Measurements from ENCODE around the gene SLC22A15. TPM values are rescaled to one million over a fixed set of nuclear protein-coding genes. Genes with fewer than 3 reads are reported as not detected.

SLC22A15 gene
- total and polyA plus RNA-seq, 2 experiments from 2014 or later = 2.7 to 3.8 TPM

DNA sequence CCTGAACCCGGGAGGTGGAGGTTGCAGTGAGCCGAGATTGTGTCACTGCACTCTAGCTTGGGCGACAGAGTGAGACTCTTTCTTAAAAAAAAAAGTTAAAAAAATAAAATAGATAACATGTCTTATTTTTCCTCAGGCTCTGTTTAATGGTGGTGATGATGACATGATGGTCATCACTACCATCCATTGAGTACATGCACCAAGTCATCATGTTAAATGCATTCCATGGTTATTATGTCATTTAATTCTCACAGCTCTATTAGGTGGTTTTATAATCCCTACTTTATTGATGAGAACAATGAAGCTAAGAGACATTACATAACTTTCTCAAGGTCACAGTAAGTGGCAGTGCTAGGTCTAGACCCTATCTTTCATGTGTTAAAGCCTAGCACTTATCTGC is 100.5 kb downstream of the SLC22A15 start:
- Mint-ChIP-seq H3K4me3 (no peak overlapping the region), H3K36me3 (ENCODE audit: low read depth) (no peaks in the 10 kb centered on the region), H3K9me3 (no peaks in the 10 kb centered on the region), H3K27me3 (ENCODE audit: insufficient read depth, low read depth, poor library complexity) (no peaks in the 10 kb centered on the region), H3K4me1 (peaks cover 10% of the 10 kb centered on the region), H3K27ac (no peak overlapping the region)
- no peak overlapping the region for H3K4me2 ChIP-seq
- no peak for DNase-seq (ENCODE audit: low spot score)
- no peaks in the 10 kb centered on the region for H3K36me3 ChIP-seq (ENCODE audit: insufficient read depth)
- no peak for TF ChIP-seq REST (IDR thresholded peaks at IDR 0.05; ENCODE audit: unreplicated experiment)
- no peak for TF ChIP-seq ETS1 (IDR thresholded peaks at IDR 0.05)
- TF ChIP-seq POLR2AphosphoS5 (IDR thresholded peaks at IDR 0.05; ENCODE audit: low read depth) = no peak
- no peak for TF ChIP-seq STAT1 (IDR thresholded peaks at IDR 0.05; ENCODE audit: unreplicated experiment)
- TF ChIP-seq ZNF114 (CRISPR knock-in tag; IDR thresholded peaks at IDR 0.05) = no peak
- no peak for TF ChIP-seq JUNB (IDR thresholded peaks at IDR 0.05; ENCODE audit: unreplicated experiment)
- TF ChIP-seq, protein P1, sequence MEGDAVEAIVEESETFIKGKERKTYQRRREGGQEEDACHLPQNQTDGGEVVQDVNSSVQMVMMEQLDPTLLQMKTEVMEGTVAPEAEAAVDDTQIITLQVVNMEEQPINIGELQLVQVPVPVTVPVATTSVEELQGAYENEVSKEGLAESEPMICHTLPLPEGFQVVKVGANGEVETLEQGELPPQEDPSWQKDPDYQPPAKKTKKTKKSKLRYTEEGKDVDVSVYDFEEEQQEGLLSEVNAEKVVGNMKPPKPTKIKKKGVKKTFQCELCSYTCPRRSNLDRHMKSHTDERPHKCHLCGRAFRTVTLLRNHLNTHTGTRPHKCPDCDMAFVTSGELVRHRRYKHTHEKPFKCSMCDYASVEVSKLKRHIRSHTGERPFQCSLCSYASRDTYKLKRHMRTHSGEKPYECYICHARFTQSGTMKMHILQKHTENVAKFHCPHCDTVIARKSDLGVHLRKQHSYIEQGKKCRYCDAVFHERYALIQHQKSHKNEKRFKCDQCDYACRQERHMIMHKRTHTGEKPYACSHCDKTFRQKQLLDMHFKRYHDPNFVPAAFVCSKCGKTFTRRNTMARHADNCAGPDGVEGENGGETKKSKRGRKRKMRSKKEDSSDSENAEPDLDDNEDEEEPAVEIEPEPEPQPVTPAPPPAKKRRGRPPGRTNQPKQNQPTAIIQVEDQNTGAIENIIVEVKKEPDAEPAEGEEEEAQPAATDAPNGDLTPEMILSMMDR (conservative IDR thresholded peaks at IDR 0.05; ENCODE audit: low read depth in 2 of 2) = no peak
- TF ChIP-seq EZH2phosphoT487 (IDR thresholded peaks at IDR 0.05; ENCODE audit: unreplicated experiment) = no peak
- TF ChIP-seq CREB1 (CRISPR knock-in tag; IDR thresholded peaks at IDR 0.05; ENCODE audit: low read depth) = no peak
- TF ChIP-seq ZNF331 (CRISPR knock-in tag; IDR thresholded peaks at IDR 0.05; ENCODE audit: low read depth) = no peak
- TF ChIP-seq, protein P2, sequence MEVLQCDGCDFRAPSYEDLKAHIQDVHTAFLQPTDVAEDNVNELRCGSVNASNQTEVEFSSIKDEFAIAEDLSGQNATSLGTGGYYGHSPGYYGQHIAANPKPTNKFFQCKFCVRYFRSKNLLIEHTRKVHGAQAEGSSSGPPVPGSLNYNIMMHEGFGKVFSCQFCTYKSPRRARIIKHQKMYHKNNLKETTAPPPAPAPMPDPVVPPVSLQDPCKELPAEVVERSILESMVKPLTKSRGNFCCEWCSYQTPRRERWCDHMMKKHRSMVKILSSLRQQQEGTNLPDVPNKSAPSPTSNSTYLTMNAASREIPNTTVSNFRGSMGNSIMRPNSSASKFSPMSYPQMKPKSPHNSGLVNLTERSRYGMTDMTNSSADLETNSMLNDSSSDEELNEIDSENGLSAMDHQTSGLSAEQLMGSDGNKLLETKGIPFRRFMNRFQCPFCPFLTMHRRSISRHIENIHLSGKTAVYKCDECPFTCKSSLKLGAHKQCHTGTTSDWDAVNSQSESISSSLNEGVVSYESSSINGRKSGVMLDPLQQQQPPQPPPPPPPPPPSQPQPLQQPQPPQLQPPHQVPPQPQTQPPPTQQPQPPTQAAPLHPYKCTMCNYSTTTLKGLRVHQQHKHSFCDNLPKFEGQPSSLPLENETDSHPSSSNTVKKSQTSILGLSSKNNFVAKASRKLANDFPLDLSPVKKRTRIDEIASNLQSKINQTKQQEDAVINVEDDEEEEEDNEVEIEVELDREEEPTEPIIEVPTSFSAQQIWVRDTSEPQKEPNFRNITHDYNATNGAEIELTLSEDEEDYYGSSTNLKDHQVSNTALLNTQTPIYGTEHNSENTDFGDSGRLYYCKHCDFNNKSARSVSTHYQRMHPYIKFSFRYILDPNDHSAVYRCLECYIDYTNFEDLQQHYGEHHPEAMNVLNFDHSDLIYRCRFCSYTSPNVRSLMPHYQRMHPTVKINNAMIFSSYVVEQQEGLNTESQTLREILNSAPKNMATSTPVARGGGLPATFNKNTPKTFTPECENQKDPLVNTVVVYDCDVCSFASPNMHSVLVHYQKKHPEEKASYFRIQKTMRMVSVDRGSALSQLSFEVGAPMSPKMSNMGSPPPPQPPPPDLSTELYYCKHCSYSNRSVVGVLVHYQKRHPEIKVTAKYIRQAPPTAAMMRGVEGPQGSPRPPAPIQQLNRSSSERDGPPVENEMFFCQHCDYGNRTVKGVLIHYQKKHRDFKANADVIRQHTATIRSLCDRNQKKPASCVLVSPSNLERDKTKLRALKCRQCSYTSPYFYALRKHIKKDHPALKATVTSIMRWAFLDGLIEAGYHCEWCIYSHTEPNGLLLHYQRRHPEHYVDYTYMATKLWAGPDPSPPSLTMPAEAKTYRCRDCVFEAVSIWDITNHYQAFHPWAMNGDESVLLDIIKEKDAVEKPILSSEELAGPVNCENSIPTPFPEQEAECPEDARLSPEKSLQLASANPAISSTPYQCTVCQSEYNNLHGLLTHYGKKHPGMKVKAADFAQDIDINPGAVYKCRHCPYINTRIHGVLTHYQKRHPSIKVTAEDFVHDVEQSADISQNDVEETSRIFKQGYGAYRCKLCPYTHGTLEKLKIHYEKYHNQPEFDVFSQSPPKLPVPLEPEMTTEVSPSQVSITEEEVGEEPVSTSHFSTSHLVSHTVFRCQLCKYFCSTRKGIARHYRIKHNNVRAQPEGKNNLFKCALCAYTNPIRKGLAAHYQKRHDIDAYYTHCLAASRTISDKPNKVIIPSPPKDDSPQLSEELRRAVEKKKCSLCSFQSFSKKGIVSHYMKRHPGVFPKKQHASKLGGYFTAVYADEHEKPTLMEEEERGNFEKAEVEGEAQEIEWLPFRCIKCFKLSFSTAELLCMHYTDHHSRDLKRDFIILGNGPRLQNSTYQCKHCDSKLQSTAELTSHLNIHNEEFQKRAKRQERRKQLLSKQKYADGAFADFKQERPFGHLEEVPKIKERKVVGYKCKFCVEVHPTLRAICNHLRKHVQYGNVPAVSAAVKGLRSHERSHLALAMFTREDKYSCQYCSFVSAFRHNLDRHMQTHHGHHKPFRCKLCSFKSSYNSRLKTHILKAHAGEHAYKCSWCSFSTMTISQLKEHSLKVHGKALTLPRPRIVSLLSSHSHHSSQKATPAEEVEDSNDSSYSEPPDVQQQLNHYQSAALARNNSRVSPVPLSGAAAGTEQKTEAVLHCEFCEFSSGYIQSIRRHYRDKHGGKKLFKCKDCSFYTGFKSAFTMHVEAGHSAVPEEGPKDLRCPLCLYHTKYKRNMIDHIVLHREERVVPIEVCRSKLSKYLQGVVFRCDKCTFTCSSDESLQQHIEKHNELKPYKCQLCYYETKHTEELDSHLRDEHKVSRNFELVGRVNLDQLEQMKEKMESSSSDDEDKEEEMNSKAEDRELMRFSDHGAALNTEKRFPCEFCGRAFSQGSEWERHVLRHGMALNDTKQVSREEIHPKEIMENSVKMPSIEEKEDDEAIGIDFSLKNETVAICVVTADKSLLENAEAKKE (CRISPR knock-in tag; IDR thresholded peaks at IDR 0.05) = no peak
- TF ChIP-seq EZH2 (IDR thresholded peaks at IDR 0.05; ENCODE audit: low read depth, unreplicated experiment) = no peak
- no peak for TF ChIP-seq NANOG (IDR thresholded peaks at IDR 0.05; ENCODE audit: borderline replicate concordance)
- H3K27me3 ChIP-seq (ENCODE audit: insufficient read depth) = no peaks in the 10 kb centered on the region
- no peak overlapping the region for H3K4me3 ChIP-seq
- H3K9me2 ChIP-seq (ENCODE audit: insufficient read depth) = no peaks in the 10 kb centered on the region
- H3K4me1 ChIP-seq (ENCODE audit: insufficient read depth) = no peaks in the 10 kb centered on the region
- no peaks in the 10 kb centered on the region for H3F3A ChIP-seq (replicated peaks; ENCODE audit: low read depth)
- no peak overlapping the region for H2AFZ ChIP-seq
- H3K79me2 ChIP-seq (replicated peaks; ENCODE audit: insufficient read depth) = no peaks in the 10 kb centered on the region
- H3K27ac ChIP-seq (ENCODE audit: low read depth) = no peak overlapping the region
- H4K20me1 ChIP-seq (replicated peaks; ENCODE audit: insufficient read depth) = no peaks in the 10 kb centered on the region
- ATAC-seq = no peak

Data from GM23338 (cell line).